SK-N-SH treated with all-trans-retinoic acid at 6 μM for 48 hours (cell line): ENCODE data around the gene HHIPL1.

ENCODE experiments used
- ATAC-seq: fragments of 200-7000 bp; cut with Tn5 transposase; 3 replicates; pipeline ENCODE4 v1.9.1; 2020; ENCODE audit warnings: mild to moderate bottlenecking, moderate library complexity
- ARNTL ChIP-seq: fragments of 450-650 bp; formaldehyde crosslinking; IDR thresholded peaks from 2 replicates; pipeline ENCODE4 v1.5.0; 2020; ENCODE audit warnings: low read depth, mild to moderate bottlenecking, moderate library complexity, borderline replicate concordance
- BACH2 ChIP-seq: fragments of 250-450 bp; sonication (Bioruptor Pico); IDR thresholded peaks from 2 replicates; pipeline ENCODE4 v1.9.0; 2021; ENCODE audit warnings: mild to moderate bottlenecking, borderline replicate concordance
- CREB5 ChIP-seq: fragments of 250-450 bp; sonication (Bioruptor Pico); IDR thresholded peaks from 2 replicates; pipeline ENCODE4 v1.5.1; 2020; ENCODE audit warnings: low read depth, mild to moderate bottlenecking, moderate library complexity
- CSDC2 ChIP-seq: fragments of 250-450 bp; sonication (Bioruptor Pico); IDR thresholded peaks from 2 replicates; pipeline ENCODE4 v1.5.0; 2020; ENCODE audit warnings: mild to moderate bottlenecking, moderate library complexity
- CSRNP3 ChIP-seq: fragments of 250-450 bp; sonication (Bioruptor Pico); IDR thresholded peaks from 2 replicates; pipeline ENCODE4 v1.5.1; 2021; ENCODE audit warnings: mild to moderate bottlenecking, moderate library complexity
- ESRRG ChIP-seq: fragments of 250-450 bp; sonication (Bioruptor Pico); IDR thresholded peaks from 2 replicates; pipeline ENCODE4 v1.6.1; 2021; ENCODE audit warnings: mild to moderate bottlenecking
- ISL1 ChIP-seq: fragments of 250-450 bp; sonication (Bioruptor Pico); IDR thresholded peaks from 2 replicates; pipeline ENCODE4 v2.1.2; 2022; ENCODE audit warnings: mild to moderate bottlenecking, moderate library complexity
- OSR1 ChIP-seq: fragments of 250-450 bp; sonication (Bioruptor Pico); IDR thresholded peaks from 2 replicates; pipeline ENCODE4 v1.8.0; 2022; ENCODE audit warnings: moderate library complexity, mild to moderate bottlenecking, inconsistent platforms
- PATZ1 ChIP-seq: fragments of 250-450 bp; sonication (Bioruptor Pico); IDR thresholded peaks from 2 replicates; pipeline ENCODE4 v1.8.0; 2020; ENCODE audit warnings: mild to moderate bottlenecking, moderate library complexity, borderline replicate concordance
- POU6F1 ChIP-seq: fragments of 250-450 bp; sonication (Bioruptor Pico); IDR thresholded peaks from 2 replicates; pipeline ENCODE4 v1.8.0; 2021; ENCODE audit warnings: low read depth, mild to moderate bottlenecking, moderate library complexity, borderline replicate concordance
- RARB ChIP-seq: fragments of 250-450 bp; sonication (Bioruptor Pico); IDR thresholded peaks from 2 replicates; pipeline ENCODE4 v1.8.0; 2021; ENCODE audit warnings: mild to moderate bottlenecking, moderate library complexity
- SNAI2 ChIP-seq: fragments of 250-450 bp; sonication (Bioruptor Pico); IDR thresholded peaks from 2 replicates; pipeline ENCODE4 v1.5.0; 2020; ENCODE audit warnings: mild to moderate bottlenecking, moderate library complexity
- TCF4 ChIP-seq: fragments of 250-450 bp; sonication (Bioruptor Pico); IDR thresholded peaks from 2 replicates; pipeline ENCODE4 v1.8.0; 2021; ENCODE audit warnings: mild to moderate bottlenecking, moderate library complexity, borderline replicate concordance
- TOX ChIP-seq: fragments of 250-450 bp; sonication (Bioruptor Pico); IDR thresholded peaks from 2 replicates; pipeline ENCODE4 v1.8.0; 2021; ENCODE audit warnings: mild to moderate bottlenecking, moderate library complexity, borderline replicate concordance
- TSHZ2 ChIP-seq: fragments of 250-450 bp; sonication (Bioruptor Pico); IDR thresholded peaks from 2 replicates; pipeline ENCODE4 v1.5.0; 2020; ENCODE audit warnings: mild to moderate bottlenecking, moderate library complexity
- ZC3H10 ChIP-seq: fragments of 250-450 bp; sonication (Bioruptor Pico); IDR thresholded peaks from 2 replicates; pipeline ENCODE4 v1.5.1; 2021; ENCODE audit warnings: mild to moderate bottlenecking, moderate library complexity
- ZFP3 ChIP-seq: fragments of 250-450 bp; sonication (Bioruptor Pico); IDR thresholded peaks from 2 replicates; pipeline ENCODE4 v1.5.0; 2020; ENCODE audit warnings: mild to moderate bottlenecking, moderate library complexity
- ZFP30 ChIP-seq: fragments of 450-650 bp; formaldehyde crosslinking; IDR thresholded peaks from 2 replicates; pipeline ENCODE4 v1.5.0; 2022; ENCODE audit warnings: mild to moderate bottlenecking, moderate library complexity
- ZNF565 ChIP-seq: fragments of 450-650 bp; formaldehyde crosslinking; conservative IDR thresholded peaks from 2 replicates; pipeline ENCODE4 v1.5.0; 2020; ENCODE audit warnings: low read depth, mild to moderate bottlenecking, moderate library complexity
- ZNF70 ChIP-seq: fragments of 450-650 bp; formaldehyde crosslinking; IDR thresholded peaks from 2 replicates; pipeline ENCODE4 v1.5.0; 2020; ENCODE audit warnings: mild to moderate bottlenecking, moderate library complexity

The HHIPL1 gene

DNA sequence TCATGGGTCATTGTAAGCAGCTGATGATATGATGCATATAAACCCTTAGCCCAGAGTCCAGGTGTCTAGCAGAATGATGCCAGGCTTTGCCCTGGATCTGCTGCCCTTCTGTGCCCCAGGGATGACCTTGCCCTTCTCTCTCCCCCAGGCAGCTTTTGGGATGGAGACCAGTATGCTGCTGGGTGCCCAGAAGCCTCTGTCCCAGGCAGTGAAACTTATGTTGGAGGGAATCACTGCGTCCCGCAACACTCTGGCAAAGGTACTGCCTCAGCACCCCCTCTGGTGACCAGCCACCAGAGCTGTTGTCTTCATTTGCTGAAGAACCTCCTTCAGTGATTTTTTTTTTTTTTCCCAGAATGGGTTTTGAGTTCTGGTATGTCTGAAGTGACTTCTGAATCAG, 62.5 kb downstream of the HHIPL1 start (continued):
- TF ChIP-seq TSHZ2 (CRISPR knock-in tag), result no peak
- TF ChIP-seq, all 23 proteins: peak for 0

GRCh38 chr14:99707921-99708320, 63.0 kb downstream of the HHIPL1 start:
- TF ChIP-seq CSRNP3 (CRISPR knock-in tag) (no peak), CSDC2 (CRISPR knock-in tag) (no peak), ZFP30 (CRISPR knock-in tag) (no peak), ARNTL (CRISPR knock-in tag) (no peak), SNAI2 (no peak), ZNF70 (CRISPR knock-in tag) (no peak), TCF4 (CRISPR knock-in tag) (no peak), OSR1 (CRISPR knock-in tag) (no peak), RARB (CRISPR knock-in tag) (no peak), ESRRG (CRISPR knock-in tag) (no peak), ISL1 (no peak), TOX (CRISPR knock-in tag) (no peak), BACH2 (CRISPR knock-in tag) (no peak), PATZ1 (CRISPR knock-in tag) (no peak), ZFP3 (CRISPR knock-in tag) (no peak), ZC3H10 (CRISPR knock-in tag) (no peak), POU6F1 (CRISPR knock-in tag) (no peak), CREB5 (CRISPR knock-in tag) (no peak)
- no peak for ATAC-seq

GRCh38 chr14:99708449-99708848, 63.5 kb downstream of the HHIPL1 start:
- ATAC-seq, result no peak
- TF ChIP-seq ZFP3 (CRISPR knock-in tag) (no peak), CREB5 (CRISPR knock-in tag) (no peak), ESRRG (CRISPR knock-in tag) (no peak), ZC3H10 (CRISPR knock-in tag) (no peak), ARNTL (CRISPR knock-in tag) (no peak), PATZ1 (CRISPR knock-in tag) (no peak), SNAI2 (no peak), TSHZ2 (CRISPR knock-in tag) (no peak), RARB (CRISPR knock-in tag) (no peak), ZFP30 (CRISPR knock-in tag) (no peak), ISL1 (no peak), ZNF565 (no peak)
